Measurements from ENCODE around the gene ITGB1BP2.

GRCh38 chrX:71302461-71303213, 1.1 kb downstream of the ITGB1BP2 start:
- no peak for TF ChIP-seq EZH2phosphoT487 (IDR thresholded peaks at IDR 0.05; ENCODE audit: low read depth)
- TF ChIP-seq, protein P1, sequence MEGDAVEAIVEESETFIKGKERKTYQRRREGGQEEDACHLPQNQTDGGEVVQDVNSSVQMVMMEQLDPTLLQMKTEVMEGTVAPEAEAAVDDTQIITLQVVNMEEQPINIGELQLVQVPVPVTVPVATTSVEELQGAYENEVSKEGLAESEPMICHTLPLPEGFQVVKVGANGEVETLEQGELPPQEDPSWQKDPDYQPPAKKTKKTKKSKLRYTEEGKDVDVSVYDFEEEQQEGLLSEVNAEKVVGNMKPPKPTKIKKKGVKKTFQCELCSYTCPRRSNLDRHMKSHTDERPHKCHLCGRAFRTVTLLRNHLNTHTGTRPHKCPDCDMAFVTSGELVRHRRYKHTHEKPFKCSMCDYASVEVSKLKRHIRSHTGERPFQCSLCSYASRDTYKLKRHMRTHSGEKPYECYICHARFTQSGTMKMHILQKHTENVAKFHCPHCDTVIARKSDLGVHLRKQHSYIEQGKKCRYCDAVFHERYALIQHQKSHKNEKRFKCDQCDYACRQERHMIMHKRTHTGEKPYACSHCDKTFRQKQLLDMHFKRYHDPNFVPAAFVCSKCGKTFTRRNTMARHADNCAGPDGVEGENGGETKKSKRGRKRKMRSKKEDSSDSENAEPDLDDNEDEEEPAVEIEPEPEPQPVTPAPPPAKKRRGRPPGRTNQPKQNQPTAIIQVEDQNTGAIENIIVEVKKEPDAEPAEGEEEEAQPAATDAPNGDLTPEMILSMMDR (IDR thresholded peaks at IDR 0.05; ENCODE audit: low read depth, low read length): no peak
